Effector CD4-positive, alpha-beta T cell (primary cell): Measurements from ENCODE around the gene USF2.
"Not testable (repeated sequence)": the region's sequence is repeated elsewhere in the genome, so short reads cannot be mapped to it uniquely, and the experiment has no call there.

Source experiments
- DNase-seq: peaks from one replicate; pipeline ENCODE4 v3.0.0-alpha.2; 2020
- total RNA-seq: gene quantifications from one replicate; lab custom pipeline; 2026; lab: John Stamatoyannopoulos, UW

USF2 gene
- 120 reads per million, percentile 86 among the genes with 10 or more reads in this experiment for total RNA-seq

GRCh38 chr19:35268536-35269437 is at the start of gene USF2:
Gene USF2 (plus strand): TSS chr19:35268962. CDS start chr19:35269102, 140 bp downstream.
- peak; percentile 58 for DNase-seq

GRCh38 chr19:35219008-35219407 is 49.8 kb upstream of the USF2 start:
- no peak for DNase-seq

GRCh38 chr19:35220315-35220921 is 48.3 kb upstream of the USF2 start:
- DNase-seq, result no peak

- DNase-seq, result not testable (repeated sequence)
Measured at GRCh38 chr19:35220973-35221590, 47.7 kb upstream of the USF2 start.

GRCh38 chr19:35222373-35223015 is 46.3 kb upstream of the USF2 start:
- DNase-seq, result no peak

GRCh38 chr19:35223084-35223790 is 45.5 kb upstream of the USF2 start:
- no peak for DNase-seq

GRCh38 chr19:35223862-35224505 is 44.8 kb upstream of the USF2 start:
- DNase-seq, result no peak

- DNase-seq, result no peak
Measured at GRCh38 chr19:35224681-35225571, 43.8 kb upstream of the USF2 start.

GRCh38 chr19:35225951-35226350 is 42.8 kb upstream of the USF2 start:
- no peak for DNase-seq

GRCh38 chr19:35226748-35227147 is 42.0 kb upstream of the USF2 start:
- no peak for DNase-seq

GRCh38 chr19:35228177-35228930 is 40.4 kb upstream of the USF2 start, which contains the start of gene FAM187B:
Gene FAM187B (minus strand): TSS chr19:35228739. CDS start chr19:35228680, 59 bp downstream.
- DNase-seq, result no peak

- no peak for DNase-seq
Measured at GRCh38 chr19:35229601-35230000, 39.2 kb upstream of the USF2 start.

GRCh38 chr19:35231956-35232645 is 36.7 kb upstream of the USF2 start:
- DNase-seq, result no peak

GRCh38 chr19:35232912-35233311 is 35.9 kb upstream of the USF2 start:
- no peak for DNase-seq

GRCh38 chr19:35236638-35237400 is 31.9 kb upstream of the USF2 start:
- DNase-seq, result no peak

GRCh38 chr19:35239597-35239996 is 29.2 kb upstream of the USF2 start:
- DNase-seq, result not testable (repeated sequence)

- DNase-seq, result no peak
Measured at GRCh38 chr19:35240327-35240726, 28.4 kb upstream of the USF2 start.

GRCh38 chr19:35241417-35241816 is 27.3 kb upstream of the USF2 start:
- DNase-seq, result no peak
